ENCODE results near the gene CRHR1. TPM values are rescaled to one million over a fixed set of nuclear protein-coding genes. Genes with fewer than 3 reads are reported as not detected.

Gene CRHR1
- total RNA-seq, 2 experiments from 2014 or later: not detected

DNA sequence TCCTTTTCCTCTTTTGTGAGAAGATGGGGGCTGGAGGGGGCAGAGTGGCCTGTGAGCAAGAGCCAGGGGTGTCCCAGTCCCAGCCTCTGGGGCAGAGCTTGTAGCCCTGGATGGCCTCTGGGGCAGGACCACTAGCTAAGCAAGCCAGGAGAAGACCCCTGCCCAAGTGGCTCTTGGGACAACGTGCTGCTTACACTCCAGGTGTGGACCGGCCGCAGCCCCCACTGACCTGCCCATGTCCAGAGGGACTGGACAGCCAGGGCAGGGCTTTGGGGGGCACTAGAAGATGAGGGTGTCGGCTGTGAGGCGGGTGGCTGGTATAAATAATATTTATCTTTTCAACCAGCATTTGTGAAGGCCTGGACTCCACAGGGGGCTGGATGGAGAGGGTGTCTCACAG is 51.4 kb downstream of the CRHR1 start:
- no peaks in the 10 kb centered on the region for H3K9me3 Mint-ChIP-seq
- H3K4me1 Mint-ChIP-seq (ENCODE audit: low read depth): no peaks in the 10 kb centered on the region
- POLR2A ChIA-PET: no interaction called here
- no peaks in the 10 kb centered on the region for H3K36me3 Mint-ChIP-seq
- peaks cover 1% of the 10 kb centered on the region for H3K27me3 Mint-ChIP-seq
- no peak for DNase-seq
- CTCF ChIA-PET: interaction anchor here (0.9 to 1.4 kb wide), 2 partner anchors 17 to 114 kb away, joined by 3 to 5 read pairs; no protein-coding TSS in a partner anchor
- H3K27ac Mint-ChIP-seq: no peak overlapping the region
- intact Hi-C loops (cut with micrococcal nuclease): no loop called here
- H3K4me3 Mint-ChIP-seq: no peak overlapping the region

DNA sequence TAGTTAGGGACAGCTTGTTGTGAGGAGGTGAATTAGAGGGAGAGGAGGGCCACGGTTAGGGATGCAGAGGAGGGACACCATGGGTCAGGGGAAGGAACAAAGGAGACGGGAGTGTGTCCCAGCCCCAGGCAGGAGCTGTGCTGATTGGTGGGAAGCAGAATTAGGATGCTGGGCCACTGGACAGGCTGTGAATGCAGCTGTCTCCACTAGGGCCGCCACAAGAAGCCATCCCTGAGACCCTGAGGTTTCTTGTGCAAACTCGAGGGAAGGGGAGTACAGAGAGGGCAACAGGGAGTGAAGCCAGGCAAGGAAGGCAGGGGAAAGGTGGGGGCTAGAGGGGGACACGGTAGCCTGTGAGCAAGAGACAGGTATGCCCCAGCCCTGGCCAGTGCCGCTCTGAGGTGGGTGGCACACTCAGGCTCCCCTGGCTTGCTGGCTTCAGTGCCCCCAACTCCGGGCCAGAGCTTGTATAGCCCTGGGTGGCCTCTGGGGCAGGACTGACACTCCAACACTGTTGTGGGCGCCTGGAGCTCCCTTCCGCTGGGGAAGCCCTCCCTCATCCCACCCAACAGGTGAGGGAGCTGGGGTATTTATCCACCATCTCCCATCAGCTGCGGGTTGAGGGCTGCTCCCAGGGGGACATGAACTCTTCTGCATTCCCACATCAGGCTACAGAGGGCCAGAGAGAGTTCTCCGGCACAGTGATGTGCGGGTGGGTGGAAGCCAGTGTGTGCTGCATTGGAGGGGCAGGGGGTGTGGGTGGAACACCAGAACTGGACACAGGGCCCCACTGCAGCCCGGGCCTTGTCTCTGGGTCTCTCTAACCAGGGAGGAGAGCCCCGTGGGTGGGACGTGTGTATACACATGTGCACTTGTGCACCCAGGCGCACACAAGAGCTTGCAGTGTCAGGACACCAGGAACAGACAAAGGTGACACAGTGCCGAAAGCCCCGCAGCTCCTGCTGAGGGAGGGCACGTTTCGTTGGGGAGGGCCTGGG is 52.2 kb downstream of the CRHR1 start:
- CTCF ChIA-PET: interaction anchor here (0.6 to 1.4 kb wide), 2 partner anchors 16 to 196 kb away, joined by 3 to 5 read pairs; no protein-coding TSS in a partner anchor
- H3K4me3 Mint-ChIP-seq: no peak overlapping the region
- DNase-seq: no peak
- intact Hi-C loops (cut with micrococcal nuclease): no loop called here
- no peaks in the 10 kb centered on the region for H3K27me3 Mint-ChIP-seq
- no peak overlapping the region for H3K27ac Mint-ChIP-seq
- H3K36me3 Mint-ChIP-seq: no peaks in the 10 kb centered on the region
- POLR2A ChIA-PET: no interaction called here
- no peaks in the 10 kb centered on the region for H3K4me1 Mint-ChIP-seq (ENCODE audit: low read depth)
- no peaks in the 10 kb centered on the region for H3K9me3 Mint-ChIP-seq

DNA sequence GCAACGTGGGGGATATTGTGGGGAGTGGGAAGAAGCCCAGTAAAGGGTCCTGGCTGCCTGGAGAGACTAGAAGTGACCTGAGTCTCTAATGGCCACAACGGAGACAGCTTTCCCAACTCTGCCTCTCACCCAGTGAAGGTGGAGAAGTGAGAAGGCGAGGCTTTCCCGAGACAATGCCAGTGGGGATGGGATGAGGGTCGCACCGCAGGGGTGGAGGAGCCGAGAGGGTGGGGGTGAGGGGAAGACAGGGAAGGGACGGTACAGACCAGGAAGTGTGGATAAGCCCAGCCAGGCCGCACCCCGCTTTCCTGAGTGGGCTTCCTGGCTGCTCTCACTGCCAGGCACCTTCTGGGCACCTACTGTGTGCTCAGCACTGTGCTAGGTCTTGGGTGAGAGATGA is 53.1 kb downstream of the CRHR1 start:
- H3K4me1 Mint-ChIP-seq (ENCODE audit: low read depth): no peaks in the 10 kb centered on the region
- CTCF ChIA-PET: no interaction called here
- intact Hi-C loops (cut with micrococcal nuclease): no loop called here

DNA sequence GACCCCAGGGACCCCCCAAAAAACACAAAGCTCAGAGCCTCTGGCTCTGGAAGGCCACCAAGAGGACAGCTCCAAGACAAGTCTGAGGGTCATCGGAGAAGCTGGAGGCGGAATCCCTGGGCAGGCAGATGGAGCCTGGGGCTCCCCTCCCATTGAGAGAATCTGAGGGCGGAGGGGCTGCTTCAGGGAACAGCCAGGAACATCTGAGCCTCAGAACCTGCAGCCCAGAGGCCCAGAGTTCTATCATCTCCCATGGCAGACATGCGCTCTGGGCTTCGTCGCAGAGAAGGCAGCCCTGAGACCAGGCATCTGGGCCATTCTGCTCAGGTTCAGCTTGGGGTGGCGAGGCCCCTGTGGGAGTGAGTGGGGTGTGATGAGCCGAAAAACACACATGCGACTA is 53.5 kb downstream of the CRHR1 start:
- no peaks in the 10 kb centered on the region for H3K36me3 Mint-ChIP-seq
- no peaks in the 10 kb centered on the region for H3K27me3 Mint-ChIP-seq
- POLR2A ChIA-PET: no interaction called here
- no peaks in the 10 kb centered on the region for H3K9me3 Mint-ChIP-seq
- no peak overlapping the region for H3K4me3 Mint-ChIP-seq
- H3K4me1 Mint-ChIP-seq (ENCODE audit: low read depth): no peaks in the 10 kb centered on the region
- DNase-seq: no peak
- CTCF ChIA-PET: no interaction called here
- no peak overlapping the region for H3K27ac Mint-ChIP-seq
- intact Hi-C loops (cut with micrococcal nuclease): no loop called here

More for the DNA sequence above, 53.1 kb downstream of the CRHR1 start:
- POLR2A ChIA-PET: no interaction called here
- Mint-ChIP-seq H3K27me3 (no peaks in the 10 kb centered on the region), H3K9me3 (no peaks in the 10 kb centered on the region), H3K36me3 (no peaks in the 10 kb centered on the region), H3K27ac (no peak overlapping the region), H3K4me3 (no peak overlapping the region)
- no peak for DNase-seq

DNA sequence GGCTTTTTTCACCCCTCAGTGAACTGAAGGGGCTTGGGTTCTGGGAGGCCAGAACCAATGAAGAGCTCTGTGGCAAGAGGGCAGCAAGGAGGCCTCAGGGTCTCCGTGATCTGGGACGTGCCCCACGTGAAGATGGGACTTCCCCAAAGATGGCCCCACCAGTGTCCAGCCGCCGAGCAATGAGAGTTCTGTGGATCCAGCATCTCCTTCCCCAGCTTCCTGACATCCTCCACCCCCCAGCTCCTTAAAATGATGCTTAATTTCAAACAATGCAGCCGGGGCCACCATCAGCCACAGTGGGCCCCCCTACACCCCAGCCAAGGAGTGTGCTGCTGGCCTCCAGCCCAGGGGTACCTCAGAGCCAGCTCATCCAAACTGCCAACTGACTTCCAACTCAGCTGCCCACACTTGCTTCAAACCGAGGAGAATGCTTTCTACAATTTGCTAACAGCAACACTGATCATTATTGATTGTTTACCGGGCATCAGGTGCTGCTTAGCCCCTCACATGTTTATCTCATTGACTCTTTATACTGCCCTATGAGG is 54.7 kb downstream of the CRHR1 start:
- Mint-ChIP-seq H3K4me1 (ENCODE audit: low read depth) (no peaks in the 10 kb centered on the region), H3K27me3 (no peaks in the 10 kb centered on the region), H3K27ac (no peak overlapping the region), H3K36me3 (no peaks in the 10 kb centered on the region), H3K4me3 (no peak overlapping the region), H3K9me3 (no peaks in the 10 kb centered on the region)
- intact Hi-C loops (cut with micrococcal nuclease): no loop called here
- POLR2A ChIA-PET: no interaction called here
- CTCF ChIA-PET: interaction anchor here (1.2 to 2.3 kb wide), 2 partner anchors 12 to 199 kb away, joined by 6 to 12 read pairs; no protein-coding TSS in a partner anchor
- no peak for DNase-seq

DNA sequence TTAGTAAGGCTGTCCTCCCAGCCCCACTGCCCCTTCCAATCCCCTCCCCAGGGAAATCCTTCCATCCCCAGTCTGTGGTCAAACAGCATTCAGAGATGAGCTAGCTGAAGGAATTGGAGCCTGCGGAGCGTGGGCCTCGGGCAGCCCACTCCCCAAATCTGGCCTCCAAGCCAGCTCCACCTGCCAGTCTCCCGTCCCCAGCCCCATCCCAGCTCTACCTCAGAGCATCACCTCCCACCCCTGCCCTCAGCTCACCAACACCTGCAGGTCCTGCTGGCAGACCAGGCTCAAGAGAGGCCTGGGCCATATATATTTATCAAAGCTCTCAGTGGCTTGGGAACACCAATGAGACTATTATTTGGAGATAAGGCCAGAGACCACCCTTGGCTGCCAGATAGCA is 55.3 kb downstream of the CRHR1 start:
- no peak for DNase-seq

DNA sequence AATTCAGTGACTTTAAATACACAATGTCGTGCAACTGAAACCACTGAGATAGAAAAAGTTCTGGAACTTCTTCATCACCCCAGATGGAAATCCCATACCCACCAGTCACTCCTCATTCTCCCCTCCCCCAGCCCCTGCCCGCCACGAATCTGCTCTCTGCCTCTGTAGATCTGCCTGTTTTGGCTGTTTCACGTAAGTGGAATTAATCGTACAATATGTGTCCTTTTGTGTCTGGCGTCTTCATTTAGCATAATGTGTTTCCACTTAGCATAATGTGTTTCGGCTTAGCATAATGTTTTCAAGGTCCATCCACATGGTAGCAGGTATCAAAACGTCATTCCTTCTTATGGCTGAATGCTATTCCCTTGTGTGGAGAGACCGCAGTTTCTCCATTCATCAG is 57.1 kb downstream of the CRHR1 start:
- intact Hi-C loops (cut with micrococcal nuclease): no loop called here
- POLR2A ChIA-PET: no interaction called here
- H3K27me3 Mint-ChIP-seq: no peaks in the 10 kb centered on the region
- H3K4me1 Mint-ChIP-seq (ENCODE audit: low read depth): no peaks in the 10 kb centered on the region
- H3K4me3 Mint-ChIP-seq: no peak overlapping the region
- H3K36me3 Mint-ChIP-seq: no peaks in the 10 kb centered on the region
- H3K9me3 Mint-ChIP-seq: no peaks in the 10 kb centered on the region
- H3K27ac Mint-ChIP-seq: no peak overlapping the region
- DNase-seq: no peak
- CTCF ChIA-PET: interaction anchor here (1.2 to 1.7 kb wide), 2 partner anchors 10 to 11 kb away, joined by 4 read pairs; no protein-coding TSS in a partner anchor

More for the DNA sequence above, 55.3 kb downstream of the CRHR1 start:
- ChIA-PET CTCF (interaction anchor here (1.2 to 2.3 kb wide), 2 partner anchors 12 to 199 kb away, joined by 6 to 12 read pairs; no protein-coding TSS in a partner anchor), POLR2A (no interaction called here)
- no peak overlapping the region for H3K4me3 Mint-ChIP-seq
- H3K4me1 Mint-ChIP-seq (ENCODE audit: low read depth): no peaks in the 10 kb centered on the region
- no peaks in the 10 kb centered on the region for H3K9me3 Mint-ChIP-seq
- intact Hi-C loops (cut with micrococcal nuclease): no loop called here
- H3K27me3 Mint-ChIP-seq: no peaks in the 10 kb centered on the region
- no peaks in the 10 kb centered on the region for H3K36me3 Mint-ChIP-seq
- no peak overlapping the region for H3K27ac Mint-ChIP-seq

DNA sequence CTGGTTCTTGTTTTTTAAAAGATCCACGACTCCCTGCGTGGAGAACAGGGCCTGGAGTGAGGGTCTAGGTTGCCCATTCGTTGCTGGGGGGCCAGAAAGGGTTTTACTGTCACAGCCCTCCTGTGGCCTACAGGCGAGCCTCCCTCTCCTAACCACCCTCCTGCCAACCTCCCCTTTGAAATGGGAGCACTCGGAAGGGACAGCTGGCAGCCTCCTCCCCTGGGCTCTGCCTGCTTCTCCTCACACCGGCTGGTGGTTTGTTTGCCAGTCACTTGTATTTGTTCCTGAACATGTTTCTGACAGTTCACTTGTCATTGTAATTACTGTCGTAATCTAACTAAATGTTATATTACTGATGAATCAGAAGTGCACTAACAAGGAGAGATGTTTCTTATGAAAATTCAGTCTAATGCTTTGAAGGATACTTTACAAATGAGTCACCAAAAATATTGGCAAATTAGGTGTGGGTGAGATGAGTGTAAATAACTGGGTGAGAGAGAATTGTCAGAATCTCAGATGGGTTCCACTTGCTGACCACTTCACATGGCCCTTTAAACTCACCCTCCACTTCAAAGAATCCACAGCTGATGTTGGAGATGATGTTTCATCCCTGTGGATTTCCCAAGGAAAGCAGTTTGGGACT is 57.9 kb downstream of the CRHR1 start:
- Mint-ChIP-seq H3K9me3 (no peaks in the 10 kb centered on the region), H3K4me1 (ENCODE audit: low read depth) (no peaks in the 10 kb centered on the region), H3K27ac (no peak overlapping the region), H3K27me3 (no peaks in the 10 kb centered on the region), H3K36me3 (no peaks in the 10 kb centered on the region), H3K4me3 (no peak overlapping the region)
- CTCF ChIA-PET: interaction anchor here (1.7 kb wide), 1 partner anchor 10 kb away, joined by 4 read pairs; no protein-coding TSS in a partner anchor
- intact Hi-C loops (cut with micrococcal nuclease): no loop called here
- no peak for DNase-seq
- POLR2A ChIA-PET: no interaction called here

DNA sequence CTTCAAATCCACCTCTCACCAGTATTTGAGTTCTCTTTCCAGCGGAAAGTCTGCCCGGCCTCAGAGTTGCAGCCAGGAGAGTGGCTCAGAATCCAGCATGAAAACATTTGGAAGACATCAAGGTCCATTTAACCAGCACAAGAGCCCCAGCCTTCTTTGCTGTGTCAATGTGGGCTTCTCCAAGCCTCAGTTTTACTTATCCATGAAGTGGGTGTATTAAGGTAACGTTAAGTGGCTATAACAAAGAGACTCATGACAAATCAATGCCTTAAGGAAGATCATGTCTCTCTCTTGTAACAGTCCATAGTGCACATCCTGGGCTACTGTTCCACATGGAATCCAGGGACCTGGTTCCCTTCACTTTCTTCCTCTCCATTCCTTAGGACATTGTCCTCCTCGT is 59.6 kb downstream of the CRHR1 start:
- H3K27ac Mint-ChIP-seq: no peak overlapping the region
- H3K36me3 Mint-ChIP-seq: no peaks in the 10 kb centered on the region
- no peaks in the 10 kb centered on the region for H3K27me3 Mint-ChIP-seq
- DNase-seq: no peak
- intact Hi-C loops (cut with micrococcal nuclease): no loop called here
- no peaks in the 10 kb centered on the region for H3K9me3 Mint-ChIP-seq
- H3K4me3 Mint-ChIP-seq: no peak overlapping the region
- no peaks in the 10 kb centered on the region for H3K4me1 Mint-ChIP-seq (ENCODE audit: low read depth)
- ChIA-PET CTCF (no interaction called here), POLR2A (no interaction called here)

DNA sequence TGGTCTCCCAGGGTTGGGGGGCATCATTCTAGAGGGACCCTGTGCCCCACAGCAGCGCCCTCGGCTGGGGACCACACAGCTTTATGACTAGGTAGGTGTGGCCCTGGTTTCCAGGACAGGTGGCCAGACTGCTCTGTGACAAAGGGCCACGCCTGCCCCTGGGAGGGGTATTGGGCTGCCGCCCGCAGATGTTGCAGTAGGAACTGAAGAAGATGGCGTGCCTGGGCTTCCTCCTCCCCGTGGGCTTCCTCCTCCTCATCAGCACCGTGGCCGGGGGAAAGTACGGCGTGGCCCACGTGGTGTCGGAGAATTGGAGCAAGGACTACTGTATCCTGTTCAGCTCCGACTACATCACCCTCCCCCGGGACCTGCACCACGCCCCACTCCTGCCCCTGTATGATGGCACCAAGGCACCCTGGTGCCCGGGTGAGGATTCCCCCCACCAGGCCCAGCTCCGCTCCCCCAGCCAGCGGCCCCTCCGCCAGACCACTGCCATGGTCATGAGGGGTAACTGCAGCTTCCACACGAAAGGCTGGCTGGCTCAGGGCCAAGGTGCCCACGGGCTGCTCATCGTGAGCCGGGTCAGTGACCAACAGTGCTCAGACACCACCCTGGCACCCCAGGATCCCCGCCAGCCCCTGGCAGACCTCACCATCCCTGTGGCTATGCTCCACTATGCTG is 60.7 kb downstream of the CRHR1 start, which contains the start of gene SPPL2C:
Gene SPPL2C, plus strand, starts transcription at position 187 of the 681 bp plus-strand sequence. Its CDS starts 26 bp downstream, at position 213.
- DNase-seq: no peak
- no peak within 1 kb of the TSS for H3K27ac Mint-ChIP-seq
- intact Hi-C loops (cut with micrococcal nuclease): no loop called here
- H3K36me3 Mint-ChIP-seq: no peaks in the 10 kb centered on the region
- H3K9me3 Mint-ChIP-seq: no peaks in the 10 kb centered on the region
- H3K4me3 Mint-ChIP-seq: no peak within 1 kb of the TSS
- ChIA-PET CTCF (no interaction called here), POLR2A (no interaction called here)
- H3K27me3 Mint-ChIP-seq: peaks cover 1% of the 10 kb centered on the region
- no peaks in the 10 kb centered on the region for H3K4me1 Mint-ChIP-seq (ENCODE audit: low read depth)

DNA sequence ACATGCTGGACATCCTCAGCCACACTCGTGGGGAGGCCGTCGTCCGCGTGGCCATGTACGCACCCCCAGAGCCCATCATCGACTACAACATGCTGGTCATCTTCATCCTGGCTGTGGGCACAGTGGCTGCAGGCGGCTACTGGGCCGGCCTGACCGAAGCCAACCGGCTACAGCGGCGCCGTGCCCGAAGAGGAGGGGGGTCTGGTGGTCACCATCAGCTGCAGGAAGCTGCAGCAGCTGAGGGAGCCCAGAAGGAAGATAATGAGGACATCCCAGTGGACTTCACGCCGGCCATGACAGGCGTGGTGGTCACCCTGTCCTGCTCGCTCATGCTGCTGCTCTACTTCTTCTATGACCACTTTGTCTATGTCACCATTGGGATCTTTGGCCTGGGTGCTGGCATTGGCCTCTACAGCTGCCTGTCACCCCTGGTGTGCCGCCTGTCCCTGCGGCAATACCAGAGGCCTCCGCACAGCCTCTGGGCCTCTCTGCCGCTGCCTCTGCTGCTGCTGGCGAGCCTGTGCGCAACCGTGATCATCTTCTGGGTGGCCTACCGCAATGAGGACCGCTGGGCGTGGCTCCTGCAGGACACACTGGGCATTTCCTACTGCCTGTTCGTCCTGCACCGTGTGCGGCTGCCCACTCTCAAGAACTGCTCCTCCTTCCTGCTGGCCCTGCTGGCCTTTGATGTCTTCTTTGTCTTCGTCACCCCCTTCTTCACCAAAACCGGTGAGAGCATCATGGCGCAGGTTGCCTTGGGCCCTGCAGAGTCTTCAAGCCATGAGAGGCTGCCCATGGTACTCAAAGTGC is 61.5 kb downstream of the CRHR1 start:
- POLR2A ChIA-PET: no interaction called here
- Mint-ChIP-seq H3K4me1 (ENCODE audit: low read depth) (no peaks in the 10 kb centered on the region), H3K36me3 (no peaks in the 10 kb centered on the region), H3K4me3 (no peak overlapping the region), H3K27me3 (peaks cover 1% of the 10 kb centered on the region), H3K27ac (no peak overlapping the region), H3K9me3 (no peaks in the 10 kb centered on the region)
- intact Hi-C loops (cut with micrococcal nuclease): no loop called here
- CTCF ChIA-PET: no interaction called here
- DNase-seq: no peak
